ENCODE measurements around the gene C5.
"Not testable (repeated sequence)": the region's sequence is repeated elsewhere in the genome, so short reads cannot be mapped to it uniquely, and the experiment has no call there.

The C5 gene

DNA sequence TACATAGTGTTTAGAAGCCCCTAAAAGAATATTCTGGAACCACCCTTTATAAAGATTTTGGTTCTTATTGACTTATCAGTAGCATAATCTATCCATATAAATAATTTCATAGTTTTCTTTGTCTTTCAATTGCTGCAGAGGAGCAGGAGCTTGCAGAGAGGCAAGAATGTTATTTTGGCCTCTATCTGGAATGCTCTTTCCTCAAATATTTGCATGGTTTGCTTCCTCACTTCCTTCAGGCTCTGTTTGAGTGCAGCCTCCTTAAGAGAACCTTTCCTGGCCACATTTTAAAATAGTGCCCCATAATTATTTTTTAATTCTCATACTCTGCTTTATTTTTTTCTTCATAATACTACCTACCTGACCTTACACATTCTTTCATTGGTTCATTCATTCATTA lies 1.5 kb downstream of the C5 start:
- H3K4me3 ChIP-seq (ENCODE audit: low read depth, low read length) = no peak overlapping the region

GRCh38 chr9:121048175-121048574 lies 1.9 kb downstream of the C5 start:
- H3K4me3 ChIP-seq (ENCODE audit: low read depth, low read length) = no peak overlapping the region

DNA sequence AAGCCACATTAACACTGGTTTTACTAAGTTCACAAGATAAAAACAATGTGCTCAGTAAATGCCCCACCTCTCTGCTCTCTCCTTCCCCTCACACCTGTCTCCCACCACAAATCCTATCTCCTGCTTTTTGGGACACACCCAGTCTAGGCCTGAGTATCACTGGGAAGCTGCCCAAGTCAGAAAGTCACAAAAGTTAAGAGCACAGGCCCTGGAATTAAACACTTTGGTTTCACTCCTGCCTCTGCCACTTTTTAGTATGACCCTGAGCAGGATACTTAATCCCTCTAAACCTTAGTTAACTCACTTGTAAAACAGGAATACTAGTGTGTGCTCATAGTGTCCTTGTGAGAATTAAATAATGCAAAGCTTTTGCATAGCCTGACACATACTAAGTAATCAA lies 11.3 kb downstream of the C5 start:
- H3K4me3 ChIP-seq (ENCODE audit: low read depth, low read length) = no peak overlapping the region

GRCh38 chr9:121038362-121038761 lies 11.7 kb downstream of the C5 start:
- H3K4me3 ChIP-seq (ENCODE audit: low read depth, low read length) = no peak overlapping the region

DNA sequence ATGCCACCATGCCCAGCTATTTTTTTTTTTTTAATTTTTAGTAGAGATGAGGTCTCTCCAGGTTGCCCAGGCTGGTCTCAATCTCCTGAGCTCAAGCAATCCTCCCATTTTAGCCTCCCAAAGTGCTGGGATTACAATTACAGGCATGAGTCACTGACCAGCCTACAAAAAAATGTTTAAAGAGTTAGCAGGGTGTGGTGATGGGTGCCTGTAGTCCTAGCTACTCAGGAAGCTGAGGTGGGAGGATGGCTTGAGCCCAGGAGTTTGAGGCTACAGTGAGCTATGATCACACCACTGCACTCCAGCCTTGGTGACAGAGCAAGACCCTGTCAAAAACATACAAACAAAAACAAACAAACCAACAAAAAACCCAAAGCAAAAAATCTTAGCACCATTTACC lies 14.4 kb downstream of the C5 start:
- H3K4me3 ChIP-seq (ENCODE audit: low read depth, low read length) = not testable (repeated sequence)

DNA sequence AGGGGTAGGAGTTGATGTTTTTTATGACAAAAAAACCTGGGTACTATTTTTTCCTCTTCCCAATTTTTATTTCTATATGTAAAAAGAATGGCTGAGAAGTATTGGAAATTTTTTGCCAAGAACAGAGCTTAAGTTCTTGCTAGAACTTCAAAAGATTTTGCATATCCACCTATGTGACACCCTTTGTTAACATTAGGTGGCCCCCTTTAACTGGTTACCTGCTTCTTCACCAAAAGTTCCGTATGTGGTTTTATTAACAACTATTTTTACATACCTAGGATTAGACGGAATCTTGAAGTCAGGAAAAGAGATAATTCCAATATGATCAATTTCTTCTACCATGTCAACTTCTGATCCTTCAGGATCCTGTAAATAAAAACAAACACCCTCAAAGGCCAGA lies 15.5 kb downstream of the C5 start:
- no peak overlapping the region for H3K4me3 ChIP-seq (ENCODE audit: low read depth, low read length)

DNA sequence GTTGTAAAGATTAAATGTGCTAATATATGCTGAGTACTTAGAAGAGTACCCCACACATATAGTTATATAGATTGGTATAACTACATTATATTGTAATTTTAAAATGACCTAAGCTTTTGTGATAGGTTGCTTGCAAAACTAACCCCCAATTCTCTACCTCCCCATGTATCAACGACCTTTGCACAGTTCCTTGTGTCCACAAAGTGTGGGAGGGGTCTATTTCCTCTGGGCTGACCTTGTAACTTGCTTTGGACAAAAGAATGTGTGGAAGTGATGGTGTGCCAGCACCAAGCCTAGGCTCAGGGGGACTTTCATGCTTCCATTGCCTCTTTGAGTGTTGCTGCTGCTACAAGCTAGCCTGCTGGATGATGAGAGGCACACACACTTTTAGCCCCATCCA lies 20.6 kb downstream of the C5 start:
- no peak overlapping the region for H3K4me3 ChIP-seq (ENCODE audit: low read depth, low read length)

DNA sequence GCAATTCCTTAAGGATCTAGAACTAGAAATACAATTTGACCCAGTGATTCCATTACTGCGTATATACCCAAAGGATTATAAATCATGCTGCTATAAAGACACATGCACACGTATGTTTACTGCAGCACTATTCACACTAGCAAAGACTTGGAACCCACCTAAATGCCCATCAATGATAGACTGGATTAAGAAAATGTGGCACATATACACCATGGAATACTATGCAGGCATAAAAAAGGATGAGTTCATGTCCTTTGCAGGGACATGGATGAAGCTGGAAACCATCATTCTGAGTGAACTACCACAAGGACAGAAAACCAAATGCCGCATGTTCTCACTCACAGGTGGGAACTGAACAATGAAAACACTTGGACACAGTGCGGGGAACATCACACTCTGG lies 21.8 kb downstream of the C5 start:
- H3K4me3 ChIP-seq (ENCODE audit: low read depth, low read length) = not testable (repeated sequence)

DNA sequence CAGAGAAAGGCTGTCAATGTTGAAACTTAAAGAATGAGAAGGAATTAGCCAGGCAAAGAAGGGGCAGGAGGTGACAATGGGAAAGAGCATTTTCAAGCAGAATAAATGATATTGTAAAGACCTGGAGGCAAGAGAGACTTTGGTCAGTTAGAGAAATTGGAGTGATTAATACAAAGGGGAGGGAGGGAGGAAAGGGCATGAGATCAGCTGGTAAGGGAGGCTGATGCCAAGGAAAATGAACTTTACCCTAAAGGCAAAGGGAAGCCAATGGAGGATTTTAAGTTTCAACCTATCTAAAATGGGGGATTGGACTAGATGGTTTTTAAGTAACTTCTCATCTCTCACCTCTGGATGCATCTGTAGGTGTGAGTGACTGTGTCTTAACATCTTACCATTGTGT lies 23.3 kb downstream of the C5 start:
- no peak overlapping the region for H3K4me3 ChIP-seq (ENCODE audit: low read depth, low read length)

- H3K4me3 ChIP-seq (ENCODE audit: low read depth, low read length) = no peak overlapping the region
Observed at GRCh38 chr9:121026260-121026691, 23.8 kb downstream of the C5 start.

- H3K4me3 ChIP-seq (ENCODE audit: low read depth, low read length) = no peak overlapping the region
Observed at GRCh38 chr9:121024237-121024636, 25.8 kb downstream of the C5 start.

GRCh38 chr9:121023064-121023463 lies 27.0 kb downstream of the C5 start:
- H3K4me3 ChIP-seq (ENCODE audit: low read depth, low read length) = no peak overlapping the region

DNA sequence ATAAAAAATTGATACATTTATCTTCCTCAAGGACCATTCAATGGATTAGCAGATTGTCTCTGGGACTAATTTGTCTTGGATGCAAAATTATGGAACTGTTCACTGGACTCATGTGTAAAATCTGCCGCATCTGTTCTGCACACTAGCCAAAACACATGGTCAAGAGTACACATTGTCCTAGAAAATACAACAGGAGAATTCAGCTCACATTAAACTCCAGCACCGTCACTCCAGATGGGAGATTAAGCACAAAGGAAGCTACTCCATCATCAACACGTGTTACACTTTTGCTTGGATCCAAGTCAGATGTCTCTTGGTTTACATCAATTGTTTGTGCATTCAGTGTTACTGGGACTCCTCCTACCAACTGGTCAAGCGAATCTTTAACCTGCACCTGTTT lies 28.8 kb downstream of the C5 start:
- no peak overlapping the region for H3K4me3 ChIP-seq (ENCODE audit: low read depth, low read length)

DNA sequence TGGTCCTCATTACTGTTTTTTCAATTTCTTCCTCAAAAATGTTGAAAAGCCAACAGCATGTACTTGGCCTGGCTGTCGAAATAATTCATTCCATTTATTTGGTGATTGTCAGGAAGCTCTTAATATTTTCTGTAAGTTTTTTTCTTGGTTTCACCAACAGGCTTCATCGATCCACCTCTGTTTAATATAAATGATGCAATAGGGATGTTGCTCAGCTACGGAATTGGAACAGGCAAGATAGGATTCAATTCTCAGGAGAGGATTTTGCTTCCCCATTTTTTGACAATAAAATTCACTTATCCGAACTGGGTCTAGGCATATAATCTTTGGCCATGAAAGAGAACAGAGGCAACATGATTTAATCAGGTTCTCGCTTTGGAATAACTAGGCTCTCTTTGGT lies 30.8 kb downstream of the C5 start:
- no peak overlapping the region for H3K4me3 ChIP-seq (ENCODE audit: low read depth, low read length)

DNA sequence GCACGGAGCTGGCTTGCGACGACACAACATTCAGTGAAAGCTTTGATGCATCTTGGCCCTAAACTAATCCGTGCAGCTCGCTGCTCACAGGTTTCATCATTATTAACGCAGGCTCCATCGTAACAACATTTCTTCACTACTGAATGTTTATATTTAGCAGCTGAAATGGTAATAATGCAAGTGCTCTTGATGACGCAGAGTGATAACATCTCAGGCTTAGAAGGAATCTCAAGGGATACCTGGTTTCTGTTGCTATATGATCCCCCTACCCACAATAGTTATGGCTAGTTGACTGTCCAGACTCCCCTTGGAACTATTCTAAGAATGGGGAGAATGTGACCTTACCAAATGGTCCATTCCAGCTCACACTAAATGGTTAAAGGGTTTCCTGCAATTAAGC lies 36.2 kb downstream of the C5 start:
- no peak overlapping the region for H3K4me3 ChIP-seq (ENCODE audit: low read depth, low read length)

GRCh38 chr9:121009650-121010049 lies 40.4 kb downstream of the C5 start:
- H3K4me3 ChIP-seq (ENCODE audit: low read depth, low read length) = no peak overlapping the region

DNA sequence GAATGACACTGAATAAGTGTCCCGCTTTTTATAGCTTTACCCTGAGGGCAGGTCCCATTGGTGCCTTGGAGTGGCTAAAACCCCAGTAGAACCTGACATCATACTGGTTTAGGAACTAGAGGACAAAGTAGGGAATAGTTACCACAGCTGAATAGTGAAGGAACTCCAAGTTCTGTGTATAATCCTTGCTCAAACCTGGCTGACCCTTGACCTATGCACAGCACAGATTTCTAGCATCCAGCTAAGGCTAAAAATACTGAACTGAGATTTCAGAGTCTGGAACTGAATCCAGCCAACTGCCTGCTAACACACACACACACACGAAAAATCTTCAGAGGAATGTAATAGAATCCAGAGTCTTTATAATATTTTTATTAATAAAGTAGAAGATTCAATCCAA lies 50.8 kb downstream of the C5 start:
- no peak overlapping the region for H3K4me3 ChIP-seq (ENCODE audit: low read depth, low read length)

DNA sequence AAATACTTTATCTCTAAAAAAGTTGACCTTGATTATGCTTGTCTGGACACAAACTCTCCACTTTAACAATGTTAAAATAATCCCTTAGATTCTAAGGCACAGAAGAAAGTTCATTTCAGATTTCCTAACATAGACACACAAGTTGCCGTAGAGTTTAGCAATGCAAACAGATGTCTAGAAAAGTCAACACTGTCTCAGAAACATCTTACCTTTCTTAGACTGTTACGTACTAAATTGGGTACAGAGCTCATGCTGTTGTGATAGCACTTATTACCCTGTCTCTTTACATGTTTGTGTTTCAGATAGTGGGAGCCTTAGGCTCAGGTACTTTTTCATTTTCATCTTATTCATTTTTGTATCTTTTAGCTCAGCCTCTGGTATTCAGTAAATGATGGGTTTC lies 52.0 kb downstream of the C5 start:
- no peak overlapping the region for H3K4me3 ChIP-seq (ENCODE audit: low read depth, low read length)

- H3K4me3 ChIP-seq (ENCODE audit: low read depth, low read length) = no peak overlapping the region
Observed at GRCh38 chr9:120997502-120997901, 52.6 kb downstream of the C5 start.

- no peak overlapping the region for H3K4me3 ChIP-seq (ENCODE audit: low read depth, low read length)
Observed at GRCh38 chr9:120996409-120996808, 53.7 kb downstream of the C5 start.

DNA sequence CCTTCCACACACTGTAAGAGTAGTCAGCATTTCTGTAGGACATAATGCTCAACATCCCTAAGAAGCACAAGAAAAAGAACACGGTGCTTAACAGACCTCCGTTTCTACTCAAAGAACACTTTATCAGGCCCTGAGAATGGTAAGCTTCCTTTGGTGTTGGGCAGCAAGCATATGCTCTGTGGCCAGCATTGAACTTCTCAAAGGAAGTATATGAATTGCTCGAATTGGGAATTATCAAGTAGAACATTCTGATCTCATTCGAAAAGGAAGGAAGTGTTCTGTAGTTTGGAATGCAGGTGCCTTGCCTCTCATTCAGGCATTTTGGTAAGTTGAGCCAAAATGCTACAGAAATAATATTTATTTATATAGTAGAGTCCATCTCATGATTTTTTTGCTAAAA lies 61.0 kb downstream of the C5 start:
- no peak overlapping the region for H3K4me3 ChIP-seq (ENCODE audit: low read depth, low read length)

DNA sequence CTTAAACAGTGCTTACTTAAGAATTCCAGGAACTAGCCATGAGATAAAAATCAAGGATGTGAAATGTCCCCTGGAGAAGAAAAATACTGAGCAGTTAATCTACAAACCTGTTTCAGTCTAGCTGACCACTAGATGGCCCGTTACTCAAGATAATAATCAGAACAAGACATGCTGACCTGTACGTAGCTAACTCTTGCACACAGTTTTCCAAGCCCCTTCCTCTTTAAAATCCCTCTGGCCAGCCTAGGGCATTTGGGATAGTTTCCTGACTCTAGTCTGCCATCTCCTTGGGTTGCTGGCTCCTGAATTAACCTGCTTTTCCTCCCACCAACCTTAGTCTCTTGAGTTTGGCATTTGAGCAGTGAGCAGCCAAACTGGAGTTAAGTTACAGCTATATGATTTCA lies 64.3 kb downstream of the C5 start:
- H3K4me3 ChIP-seq (ENCODE audit: low read depth, low read length) = no peak overlapping the region

DNA sequence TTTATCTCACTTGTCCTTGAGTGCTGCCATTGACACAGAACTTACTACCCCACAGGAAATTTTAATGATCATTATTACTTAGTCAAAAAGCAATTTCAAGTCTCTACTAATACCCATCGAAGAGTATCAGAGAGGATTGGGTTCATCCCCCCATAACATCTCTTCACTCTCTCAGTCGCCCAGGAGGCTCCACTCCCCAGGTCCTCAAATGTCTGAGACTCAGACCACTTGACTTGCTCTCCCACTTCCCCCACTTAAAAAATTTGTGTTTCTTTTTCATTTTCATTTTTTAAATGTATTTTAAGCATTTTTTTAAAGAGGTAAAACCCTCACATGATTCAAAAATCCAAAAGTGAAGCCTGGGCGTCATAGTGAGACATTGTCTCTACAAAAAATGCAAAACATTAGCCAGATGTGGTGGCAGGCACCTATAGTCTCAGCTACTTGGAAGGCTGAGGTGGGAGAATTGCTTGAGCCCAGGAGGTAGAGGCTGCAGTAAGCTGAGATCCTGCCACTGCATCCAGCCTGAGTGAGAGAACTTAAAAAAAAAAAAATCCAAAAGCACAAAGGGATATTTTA lies 66.7 kb downstream of the C5 start:
- no peak overlapping the region for H3K4me3 ChIP-seq (ENCODE audit: low read depth, low read length)

- no peak overlapping the region for H3K4me3 ChIP-seq (ENCODE audit: low read depth, low read length)
Observed at GRCh38 chr9:120982836-120983235, 67.2 kb downstream of the C5 start.
